DND-41 (cell line): ENCODE results near the gene PML.

Experiments
- EZH2 ChIP-seq: IDR thresholded peaks from 3 replicates; pipeline ENCODE4 v1.6.1; 2012; ENCODE audit warnings: borderline replicate concordance, low read depth, mild to moderate bottlenecking, moderate library complexity, low read length, inconsistent platforms; ENCODE audit not compliant: severe bottlenecking
- TF ChIP-seq, protein P1 (sequence below): IDR thresholded peaks from 2 replicates; pipeline ENCODE4 v1.5.1; 2012; ENCODE audit warnings: borderline replicate concordance, low read length, moderate library complexity, mild to moderate bottlenecking; ENCODE audit not compliant: poor library complexity, severe bottlenecking; ENCODE audit errors: extremely low read depth

DNA sequence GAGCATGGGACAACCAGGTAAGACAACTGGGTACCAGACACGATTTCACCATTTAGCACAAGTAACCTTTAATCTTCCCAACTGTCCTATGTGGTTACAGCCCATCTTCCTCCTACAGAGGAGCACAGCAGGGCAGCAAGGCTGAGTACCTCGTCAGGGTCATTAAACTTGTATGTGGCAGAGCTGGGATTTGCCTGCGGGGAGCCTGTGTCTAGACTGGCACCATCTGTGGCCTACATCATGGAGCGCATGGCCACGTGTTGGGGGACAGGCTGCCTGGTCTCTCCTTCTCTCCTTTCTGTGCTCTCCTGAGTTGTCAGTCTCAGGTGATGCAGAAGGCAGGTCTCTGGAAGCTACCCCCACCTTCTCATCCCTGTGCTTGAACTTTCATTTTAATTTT is 55.6 kb downstream of the PML start:
- TF ChIP-seq, protein P1, sequence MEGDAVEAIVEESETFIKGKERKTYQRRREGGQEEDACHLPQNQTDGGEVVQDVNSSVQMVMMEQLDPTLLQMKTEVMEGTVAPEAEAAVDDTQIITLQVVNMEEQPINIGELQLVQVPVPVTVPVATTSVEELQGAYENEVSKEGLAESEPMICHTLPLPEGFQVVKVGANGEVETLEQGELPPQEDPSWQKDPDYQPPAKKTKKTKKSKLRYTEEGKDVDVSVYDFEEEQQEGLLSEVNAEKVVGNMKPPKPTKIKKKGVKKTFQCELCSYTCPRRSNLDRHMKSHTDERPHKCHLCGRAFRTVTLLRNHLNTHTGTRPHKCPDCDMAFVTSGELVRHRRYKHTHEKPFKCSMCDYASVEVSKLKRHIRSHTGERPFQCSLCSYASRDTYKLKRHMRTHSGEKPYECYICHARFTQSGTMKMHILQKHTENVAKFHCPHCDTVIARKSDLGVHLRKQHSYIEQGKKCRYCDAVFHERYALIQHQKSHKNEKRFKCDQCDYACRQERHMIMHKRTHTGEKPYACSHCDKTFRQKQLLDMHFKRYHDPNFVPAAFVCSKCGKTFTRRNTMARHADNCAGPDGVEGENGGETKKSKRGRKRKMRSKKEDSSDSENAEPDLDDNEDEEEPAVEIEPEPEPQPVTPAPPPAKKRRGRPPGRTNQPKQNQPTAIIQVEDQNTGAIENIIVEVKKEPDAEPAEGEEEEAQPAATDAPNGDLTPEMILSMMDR, result no peak
- TF ChIP-seq EZH2, result no peak
